ENCODE results near the gene TIFAB. TPM values are rescaled to one million over a fixed set of nuclear protein-coding genes. Genes with fewer than 3 reads are reported as not detected.

Gene TIFAB
- total RNA-seq, 4 donors from 2014 or later, result 0.08 TPM; not detected in 3

DNA sequence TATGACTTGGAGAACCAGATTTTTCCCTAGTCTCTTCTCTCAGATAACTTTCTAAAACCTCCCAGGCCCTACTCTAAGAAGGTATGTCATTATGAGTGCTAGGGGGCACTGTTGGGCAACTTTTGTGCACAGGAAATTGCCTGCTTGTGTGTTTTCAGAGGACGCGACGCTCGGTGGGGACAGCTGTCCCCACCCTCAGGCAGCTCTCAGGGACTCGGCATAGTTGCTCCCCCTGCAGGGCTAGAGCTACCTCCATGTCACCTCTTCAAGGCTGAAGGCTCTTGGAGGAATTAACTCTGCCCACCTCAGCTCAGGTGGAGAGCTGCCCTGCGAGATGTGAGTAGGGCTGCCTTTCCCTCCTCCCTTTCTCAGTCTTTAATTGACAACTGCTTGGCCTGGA is 10.2 kb upstream of the TIFAB start:
- H3K36me3 ChIP-seq, result no peaks in the 10 kb centered on the region
- H3K4me1 ChIP-seq, result peaks cover 22% of the 10 kb centered on the region
- no peak overlapping the region for H3K27ac ChIP-seq
- peaks cover 23% of the 10 kb centered on the region for H3K27me3 ChIP-seq
- DNase-seq (ENCODE audit: low spot score in 2 of 2), result peak in 1 of 2 donors; percentile 41
- TF ChIP-seq POLR2A (IDR thresholded peaks at IDR 0.05) (no peak), CTCF (IDR thresholded peaks at IDR 0.05) (peak; percentile 16 to 31)
- WGBS, result 9% methylated on average over 6 of the region's 6 CpGs
- no peak overlapping the region for H3K4me3 ChIP-seq
- H3K9me3 ChIP-seq, result no peaks in the 10 kb centered on the region

- no peaks in the 10 kb centered on the region for H3K9me3 ChIP-seq
- H3K27me3 ChIP-seq, result peaks cover 16% of the 10 kb centered on the region
- TF ChIP-seq POLR2A (IDR thresholded peaks at IDR 0.05) (no peak), CTCF (IDR thresholded peaks at IDR 0.05) (no peak), EP300 (IDR thresholded peaks at IDR 0.05) (no peak), POLR2AphosphoS5 (IDR thresholded peaks at IDR 0.05) (no peak)
- no peak overlapping the region for H3K27ac ChIP-seq
- WGBS, result 68% methylated on average over 7 of the region's 7 CpGs
- peaks cover 21% of the 10 kb centered on the region for H3K4me1 ChIP-seq
- H3K4me3 ChIP-seq, result no peak overlapping the region
- no peaks in the 10 kb centered on the region for H3K36me3 ChIP-seq
- DNase-seq (ENCODE audit: low spot score in 2 of 2), result peak; percentile 8 to 57
Observed at GRCh38 chr5:135461481-135462151, 9.5 kb upstream of the TIFAB start.

DNA sequence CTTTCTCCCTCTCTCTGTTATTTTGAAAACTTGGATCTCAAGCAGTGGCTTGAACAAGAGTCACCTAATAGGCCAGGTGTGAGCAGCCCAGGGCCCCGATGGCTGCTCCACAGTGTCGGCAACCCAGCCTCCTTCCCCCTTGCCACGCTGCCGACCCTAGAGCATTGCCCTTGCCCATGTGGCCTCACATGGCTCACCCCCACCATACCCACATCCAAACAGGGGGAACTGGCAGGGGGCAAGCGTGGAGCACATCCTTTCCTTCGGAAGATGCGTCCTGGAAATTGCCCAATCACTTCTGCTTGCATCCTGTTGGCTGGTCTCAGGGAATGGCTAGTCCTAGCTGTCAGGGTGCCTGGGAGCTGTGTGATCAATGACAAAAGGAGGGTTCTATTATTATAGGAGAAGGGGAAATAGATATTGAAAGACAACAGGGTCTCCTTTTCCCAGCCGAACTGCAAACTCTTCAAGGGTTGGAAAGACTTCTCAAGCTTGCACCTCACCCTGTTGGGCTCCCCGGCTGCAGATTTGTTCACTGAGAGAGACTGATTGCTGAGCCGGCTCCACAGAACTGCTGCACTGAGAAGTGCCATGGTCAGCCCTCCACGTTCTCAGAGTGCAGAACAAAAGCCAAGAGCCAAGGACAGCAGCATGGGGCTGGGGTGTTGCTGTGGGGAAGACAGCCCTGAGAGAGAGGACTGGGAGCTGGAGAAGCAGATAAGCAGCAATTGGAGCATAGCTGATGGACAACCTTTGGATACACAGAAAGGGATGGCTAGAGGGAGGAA is 8.3 kb upstream of the TIFAB start:
- Histone ChIP-seq H3K4me1 (peaks cover 19% of the 10 kb centered on the region), H3K36me3 (no peaks in the 10 kb centered on the region), H3K9me3 (no peaks in the 10 kb centered on the region), H3K27me3 (peaks cover 10% of the 10 kb centered on the region), H3K4me3 (no peak overlapping the region), H3K27ac (no peak overlapping the region)
- no peak for TF ChIP-seq POLR2AphosphoS5 (IDR thresholded peaks at IDR 0.05)
- no peak for TF ChIP-seq EP300 (IDR thresholded peaks at IDR 0.05)
- no peak for TF ChIP-seq CTCF (IDR thresholded peaks at IDR 0.05)
- no peak for TF ChIP-seq POLR2A (IDR thresholded peaks at IDR 0.05)
- 83% methylated on average over 11 of the region's 11 CpGs for WGBS
- DNase-seq (ENCODE audit: low spot score in 2 of 2), result peak; percentile 43 to 59

- no peak overlapping the region for H3K4me3 ChIP-seq
- peaks cover 19% of the 10 kb centered on the region for H3K4me1 ChIP-seq
- DNase-seq (ENCODE audit: low spot score in 2 of 2), result peak; percentile 66 to 71
- H3K36me3 ChIP-seq, result no peaks in the 10 kb centered on the region
- WGBS, result 40% methylated on average over 5 of the region's 5 CpGs
- TF ChIP-seq POLR2A (IDR thresholded peaks at IDR 0.05) (no peak), CTCF (IDR thresholded peaks at IDR 0.05) (no peak), EP300 (IDR thresholded peaks at IDR 0.05) (no peak), POLR2AphosphoS5 (IDR thresholded peaks at IDR 0.05) (no peak)
- H3K27me3 ChIP-seq, result peaks cover 2% of the 10 kb centered on the region
- no peak overlapping the region for H3K27ac ChIP-seq
- no peaks in the 10 kb centered on the region for H3K9me3 ChIP-seq
Observed at GRCh38 chr5:135458921-135459331, 6.8 kb upstream of the TIFAB start.

- Histone ChIP-seq H3K9me3 (no peaks in the 10 kb centered on the region), H3K27ac (no peak overlapping the region), H3K4me3 (no peak overlapping the region), H3K36me3 (no peaks in the 10 kb centered on the region), H3K4me1 (peaks cover 19% of the 10 kb centered on the region), H3K27me3 (no peaks in the 10 kb centered on the region)
- DNase-seq (ENCODE audit: low spot score in 2 of 2), result peak; percentile 9 to 24
- TF ChIP-seq POLR2AphosphoS5 (IDR thresholded peaks at IDR 0.05) (no peak), EP300 (IDR thresholded peaks at IDR 0.05) (no peak), CTCF (IDR thresholded peaks at IDR 0.05) (no peak), POLR2A (IDR thresholded peaks at IDR 0.05) (no peak)
- WGBS, result 91% methylated on average over 4 of the region's 4 CpGs
Observed at GRCh38 chr5:135458356-135458755, 6.2 kb upstream of the TIFAB start.

All from suprapubic skin (tissue), 4 donors.